Measurements from ENCODE around the gene GLG1.

DNA sequence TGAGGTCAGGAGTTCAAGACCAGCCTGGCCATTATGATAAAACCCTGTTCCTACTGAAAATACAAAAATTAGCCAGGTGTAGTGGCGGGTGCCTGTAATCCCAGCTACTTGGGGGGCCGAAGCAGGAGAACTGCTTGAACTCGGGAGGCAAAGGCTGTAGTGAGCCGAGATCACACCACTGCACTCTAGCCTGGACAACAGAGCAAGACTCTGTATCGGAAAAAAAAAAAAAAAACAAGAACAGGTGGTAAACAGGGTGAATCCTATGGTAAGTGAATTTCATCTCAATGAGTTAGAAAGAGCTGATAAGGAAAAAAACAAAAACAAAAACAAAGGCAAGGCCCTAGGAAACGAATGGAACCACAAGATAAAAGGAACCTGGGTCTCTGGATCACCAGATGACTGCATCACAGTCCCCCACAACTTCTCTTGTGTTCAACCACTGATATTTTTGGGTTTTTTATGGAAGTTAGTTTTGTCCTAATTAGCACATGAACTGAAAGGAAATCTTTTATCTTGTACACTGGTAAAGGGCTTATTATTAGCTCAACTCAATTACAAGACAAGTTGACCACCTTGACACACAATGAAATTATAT lies 21.0 kb downstream of the GLG1 start:
- TF ChIP-seq, protein P1, sequence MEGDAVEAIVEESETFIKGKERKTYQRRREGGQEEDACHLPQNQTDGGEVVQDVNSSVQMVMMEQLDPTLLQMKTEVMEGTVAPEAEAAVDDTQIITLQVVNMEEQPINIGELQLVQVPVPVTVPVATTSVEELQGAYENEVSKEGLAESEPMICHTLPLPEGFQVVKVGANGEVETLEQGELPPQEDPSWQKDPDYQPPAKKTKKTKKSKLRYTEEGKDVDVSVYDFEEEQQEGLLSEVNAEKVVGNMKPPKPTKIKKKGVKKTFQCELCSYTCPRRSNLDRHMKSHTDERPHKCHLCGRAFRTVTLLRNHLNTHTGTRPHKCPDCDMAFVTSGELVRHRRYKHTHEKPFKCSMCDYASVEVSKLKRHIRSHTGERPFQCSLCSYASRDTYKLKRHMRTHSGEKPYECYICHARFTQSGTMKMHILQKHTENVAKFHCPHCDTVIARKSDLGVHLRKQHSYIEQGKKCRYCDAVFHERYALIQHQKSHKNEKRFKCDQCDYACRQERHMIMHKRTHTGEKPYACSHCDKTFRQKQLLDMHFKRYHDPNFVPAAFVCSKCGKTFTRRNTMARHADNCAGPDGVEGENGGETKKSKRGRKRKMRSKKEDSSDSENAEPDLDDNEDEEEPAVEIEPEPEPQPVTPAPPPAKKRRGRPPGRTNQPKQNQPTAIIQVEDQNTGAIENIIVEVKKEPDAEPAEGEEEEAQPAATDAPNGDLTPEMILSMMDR (IDR thresholded peaks at IDR 0.05 in 4 of 5, conservative IDR thresholded peaks at IDR 0.05 in 1 of 5): no peak
- TF ChIP-seq POLR2A (IDR thresholded peaks at IDR 0.05): no peak
